Panc1 (cell line): ENCODE data around the gene SPDYE5.

Experiments
- CTCF ChIP-seq: fragments of 450-650 bp; IDR thresholded peaks from 2 replicates; pipeline ENCODE4 v1.5.1; 2017; ENCODE audit warnings: mild to moderate bottlenecking
- POLR2AphosphoS5 ChIP-seq: IDR thresholded peaks from 2 replicates; pipeline ENCODE4 v1.6.1; 2012; ENCODE audit warnings: mild to moderate bottlenecking, low read depth, low read length, moderate library complexity
- REST ChIP-seq, 2 experiments: IDR thresholded peaks; 2 replicates each; pipeline ENCODE4 v1.6.1; 2011 to 2012; ENCODE audit warnings: low read depth in 2 of 2, control low read depth in 1 of 2, low read length in 1 of 2, mild to moderate bottlenecking in 1 of 2, moderate library complexity in 1 of 2; ENCODE audit not compliant: insufficient read depth in 1 of 2
- SIN3A ChIP-seq: IDR thresholded peaks from 2 replicates; pipeline ENCODE4 v1.6.1; 2012; ENCODE audit warnings: low read depth, mild to moderate bottlenecking, low read length, moderate library complexity, borderline replicate concordance; ENCODE audit not compliant: insufficient read depth
- TCF7L2 ChIP-seq: IDR thresholded peaks from 2 replicates; pipeline ENCODE4 v1.6.1; 2011; ENCODE audit warnings: mild to moderate bottlenecking, low read depth, low read length, inconsistent platforms

GRCh38 chr7:75531359-75531821 lies 39.3 kb downstream of the SPDYE5 start:
- TF ChIP-seq POLR2AphosphoS5: no peak
- TF ChIP-seq CTCF: no peak
- no peak for TF ChIP-seq TCF7L2
- no peak for TF ChIP-seq REST (IDR thresholded peaks at IDR 0.05; ENCODE audit: insufficient read depth in 1 of 2, low read depth in 2 of 2, low read length in 1 of 2)
- no peak for TF ChIP-seq SIN3A
